ENCODE measurements around the gene CLIC4.
"Not testable (repeated sequence)": the region's sequence is repeated elsewhere in the genome, so short reads cannot be mapped to it uniquely, and the experiment has no call there.

CLIC4 gene

DNA sequence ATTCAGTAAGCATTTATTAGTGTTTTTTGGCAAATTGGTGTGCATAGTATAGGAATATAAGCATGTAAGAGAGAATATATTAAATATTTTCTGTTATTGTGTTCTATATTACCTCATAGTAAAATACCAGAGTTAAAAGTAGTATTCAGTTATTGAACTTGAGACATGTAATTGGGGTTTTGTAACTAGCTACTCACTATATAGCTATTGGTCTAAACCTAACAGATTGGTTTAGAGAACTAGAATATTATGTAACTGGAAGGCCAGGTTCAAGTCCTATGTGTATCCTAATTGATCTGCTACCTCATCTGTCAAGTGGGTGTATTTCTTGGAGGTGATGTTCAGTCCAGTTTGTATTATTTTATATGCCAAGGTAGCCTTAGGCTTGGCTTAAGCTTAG, 26.3 kb downstream of the CLIC4 start:
- no peak for DNase-seq (ENCODE audit: low read depth in 2 of 2)

DNA sequence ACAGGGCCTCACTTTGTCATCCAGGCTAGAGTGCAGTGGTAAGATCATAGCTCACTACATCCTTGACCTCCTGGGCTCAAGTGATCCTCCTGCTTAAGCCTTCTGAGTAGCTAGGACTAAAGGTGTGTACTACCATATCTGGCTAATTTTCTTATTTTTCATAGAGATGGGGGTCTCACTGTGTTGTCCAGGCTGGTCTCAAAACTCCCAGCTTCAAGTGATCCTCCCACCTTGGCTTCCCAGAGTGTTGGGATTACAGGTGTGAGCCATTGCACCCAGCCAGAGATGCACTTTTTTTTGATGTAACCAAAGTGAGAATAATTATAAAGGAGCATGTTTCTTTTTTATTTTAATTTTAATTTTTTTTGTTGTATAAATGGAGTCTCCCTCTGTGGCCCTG, 28.4 kb downstream of the CLIC4 start:
- DNase-seq (ENCODE audit: low read depth in 2 of 2), result no peak

GRCh38 chr1:24775348-24775747, 30.1 kb downstream of the CLIC4 start:
- no peak for DNase-seq (ENCODE audit: low read depth in 2 of 2)

DNA sequence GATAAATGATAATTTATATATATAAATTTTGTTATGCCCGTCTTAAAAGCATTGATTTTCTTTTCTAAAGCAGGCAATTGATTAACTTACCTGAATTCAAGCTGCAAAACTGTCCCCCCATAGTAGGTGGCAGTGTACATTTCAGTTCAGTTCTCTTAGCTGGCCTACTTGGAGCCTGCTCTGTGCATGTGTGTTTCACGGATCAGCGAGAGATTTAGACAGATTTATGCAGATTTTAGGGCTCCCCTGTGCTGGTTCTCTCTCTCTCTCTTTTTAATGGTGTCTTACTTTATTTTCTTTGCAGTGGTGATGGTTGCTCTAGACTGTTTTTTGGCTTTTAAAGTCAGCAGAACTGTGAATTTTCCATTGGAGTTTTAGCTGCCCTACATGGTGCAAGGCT, 30.7 kb downstream of the CLIC4 start:
- no peak for DNase-seq (ENCODE audit: low read depth in 2 of 2)

DNA sequence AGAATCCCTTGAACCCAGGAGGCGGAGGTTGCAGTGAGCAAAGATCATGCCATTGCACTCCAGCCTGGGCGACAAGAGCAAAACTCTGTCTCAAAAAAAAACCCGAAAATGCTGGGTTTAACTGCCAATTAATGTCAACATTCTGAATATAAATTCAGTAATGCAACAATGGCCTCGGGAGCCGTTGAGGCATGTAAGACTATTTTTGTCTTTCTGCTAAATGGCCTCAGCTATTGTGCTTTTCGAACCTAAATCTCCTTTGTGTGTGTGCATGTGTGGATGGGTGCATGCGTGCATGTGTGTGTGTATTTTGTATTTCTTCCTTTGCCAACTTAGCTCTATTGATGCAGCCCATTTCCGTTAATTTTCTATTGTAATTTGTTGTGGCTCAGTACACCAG, 31.6 kb downstream of the CLIC4 start:
- no peak for DNase-seq (ENCODE audit: low read depth in 2 of 2)

GRCh38 chr1:24778141-24778540, 32.9 kb downstream of the CLIC4 start:
- DNase-seq (ENCODE audit: low read depth in 2 of 2), result no peak

DNA sequence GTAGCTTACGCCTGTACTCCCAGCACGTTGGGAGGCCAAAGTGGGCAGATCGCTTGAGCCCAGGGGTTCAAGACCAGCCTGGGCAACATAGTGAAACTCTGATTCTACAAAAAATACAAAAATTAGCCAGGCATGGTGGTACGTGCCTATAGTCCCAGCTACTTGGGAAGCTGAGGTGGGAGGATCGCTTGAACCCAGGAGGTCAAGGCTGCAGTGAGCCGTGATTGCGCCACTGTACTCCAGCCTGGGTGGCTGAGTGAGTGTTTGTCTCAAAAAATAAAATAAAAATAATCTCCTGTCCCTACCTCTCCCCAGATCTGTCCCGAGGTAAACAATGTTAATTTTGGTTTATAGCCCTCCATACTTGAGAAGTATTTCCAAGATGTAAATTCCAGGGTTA, 34.0 kb downstream of the CLIC4 start:
- not testable (repeated sequence) for DNase-seq (ENCODE audit: low read depth in 2 of 2)

GRCh38 chr1:24779689-24780464, 34.6 kb downstream of the CLIC4 start:
- no peak for DNase-seq (ENCODE audit: low read depth in 2 of 2)

- not testable (repeated sequence) for DNase-seq (ENCODE audit: low read depth in 2 of 2)
These were observed 35.4 kb downstream of the CLIC4 start for GRCh38 chr1:24780626-24781025.

DNA sequence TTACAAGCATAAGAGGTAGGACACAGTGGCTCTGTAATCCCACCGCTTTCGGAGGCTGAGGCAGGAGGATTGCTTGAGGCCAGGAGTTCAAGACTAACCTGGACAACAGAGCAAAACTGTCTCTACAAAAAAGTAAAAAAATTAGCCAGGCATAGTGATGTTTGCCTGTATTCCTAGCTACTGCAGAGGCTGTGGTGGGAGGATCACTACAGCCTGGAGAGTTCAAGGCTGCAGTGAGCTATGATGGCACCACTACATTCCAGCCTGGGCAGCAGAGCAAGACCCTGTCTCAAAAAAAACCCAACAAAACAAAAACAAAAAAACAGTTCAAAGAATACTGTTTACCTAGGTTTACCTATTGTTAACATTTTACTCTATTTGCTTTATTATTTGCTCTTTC, 37.4 kb downstream of the CLIC4 start:
- no peak for DNase-seq (ENCODE audit: low read depth in 2 of 2)

GRCh38 chr1:24783713-24784112, 38.5 kb downstream of the CLIC4 start:
- no peak for DNase-seq (ENCODE audit: low read depth in 2 of 2)

- DNase-seq (ENCODE audit: low read depth in 2 of 2), result no peak
These were observed 40.9 kb downstream of the CLIC4 start for GRCh38 chr1:24786191-24786590.

DNA sequence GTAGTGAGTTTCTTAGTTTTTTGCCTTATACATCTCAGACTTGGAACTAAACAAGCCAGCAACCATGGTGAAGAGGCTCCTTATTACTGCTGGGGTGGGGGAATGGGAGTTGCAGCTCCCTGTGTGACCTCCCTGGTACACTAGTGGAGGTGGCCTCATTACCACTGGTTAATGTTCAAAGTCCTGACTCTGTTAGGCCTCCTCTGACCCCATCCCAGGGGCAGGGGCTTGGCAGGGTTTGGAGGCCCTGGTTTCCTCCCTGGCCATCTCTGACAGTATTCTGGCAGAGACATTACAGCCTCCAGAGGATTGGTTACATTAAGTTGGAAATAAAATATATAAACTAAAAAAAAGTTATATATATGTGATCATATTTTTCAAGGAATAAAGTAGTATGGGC, 45.2 kb downstream of the CLIC4 start:
- DNase-seq (ENCODE audit: low read depth in 2 of 2), result no peak

GRCh38 chr1:24793447-24794129, 48.3 kb downstream of the CLIC4 start:
- no peak for DNase-seq (ENCODE audit: low read depth in 2 of 2)

- not testable (repeated sequence) for DNase-seq (ENCODE audit: low read depth in 2 of 2)
These were observed 48.9 kb downstream of the CLIC4 start for GRCh38 chr1:24794130-24794502.

- no peak for DNase-seq (ENCODE audit: low read depth in 2 of 2)
These were observed 50.0 kb downstream of the CLIC4 start for GRCh38 chr1:24795236-24795635.

- DNase-seq (ENCODE audit: low read depth in 2 of 2), result no peak
These were observed 51.3 kb downstream of the CLIC4 start for GRCh38 chr1:24796524-24796923.

DNA sequence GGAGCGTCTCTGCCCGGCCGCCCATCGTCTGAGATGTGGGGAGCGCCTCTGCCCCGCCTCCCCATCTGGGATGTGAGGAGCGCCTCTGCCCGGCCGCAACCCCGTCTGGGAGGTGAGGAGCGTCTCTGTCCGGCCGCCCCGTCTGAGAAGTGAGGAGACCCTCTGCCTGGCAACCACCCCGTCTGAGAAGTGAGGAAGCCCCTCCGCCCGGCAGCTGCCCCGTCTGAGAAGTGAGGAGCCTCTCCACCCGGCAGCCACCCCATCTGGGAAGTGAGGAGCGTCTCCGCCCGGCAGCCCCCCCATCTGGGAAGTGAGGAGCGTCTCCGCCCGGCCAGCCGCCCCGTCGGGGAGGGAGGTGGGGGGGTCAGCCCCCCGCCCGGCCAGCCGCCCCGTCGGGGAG, 54.0 kb downstream of the CLIC4 start:
- DNase-seq (ENCODE audit: low read depth in 2 of 2), result not testable (repeated sequence)

DNA sequence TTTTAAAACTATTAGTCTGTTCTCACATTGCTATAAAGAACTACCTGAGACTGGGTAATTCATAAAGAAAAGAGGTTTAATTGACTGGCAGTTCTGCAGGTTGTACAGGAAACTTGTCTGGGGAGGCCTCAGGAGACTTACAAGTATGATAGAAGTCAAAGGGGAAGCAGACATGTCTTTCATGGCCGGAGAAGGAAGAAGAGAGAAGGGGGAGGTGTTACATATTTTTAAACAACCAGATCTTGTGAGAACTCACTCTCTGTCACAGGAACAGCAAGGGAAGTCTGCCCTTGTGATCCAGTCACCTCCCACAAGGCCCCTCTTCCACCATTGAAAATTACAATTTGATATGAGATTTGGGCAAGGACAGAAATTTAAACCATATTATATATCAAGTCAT, 55.9 kb downstream of the CLIC4 start:
- no peak for DNase-seq (ENCODE audit: low read depth in 2 of 2)

DNA sequence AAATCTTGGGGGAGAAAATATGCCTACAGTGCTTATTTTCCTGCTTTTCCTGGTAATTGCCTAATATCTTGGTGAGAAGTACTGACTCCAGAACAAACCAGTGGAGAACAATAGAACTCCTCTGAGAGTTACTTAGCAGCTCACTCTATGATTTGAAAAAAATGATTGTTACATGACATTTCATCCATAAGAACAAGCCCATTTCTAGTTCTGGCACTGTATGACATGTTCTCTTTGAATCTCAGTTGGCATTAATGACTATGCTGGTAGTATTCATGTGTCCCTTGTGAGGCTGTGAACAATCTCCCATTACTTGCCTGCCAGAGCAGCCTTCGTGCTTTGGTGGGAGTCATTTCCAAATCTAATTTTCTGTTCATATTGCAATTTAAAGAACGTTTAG, 58.0 kb downstream of the CLIC4 start:
- DNase-seq (ENCODE audit: low read depth in 2 of 2), result no peak

- no peak for DNase-seq (ENCODE audit: low read depth in 2 of 2)
These were observed 58.8 kb downstream of the CLIC4 start for GRCh38 chr1:24803987-24804530.

DNA sequence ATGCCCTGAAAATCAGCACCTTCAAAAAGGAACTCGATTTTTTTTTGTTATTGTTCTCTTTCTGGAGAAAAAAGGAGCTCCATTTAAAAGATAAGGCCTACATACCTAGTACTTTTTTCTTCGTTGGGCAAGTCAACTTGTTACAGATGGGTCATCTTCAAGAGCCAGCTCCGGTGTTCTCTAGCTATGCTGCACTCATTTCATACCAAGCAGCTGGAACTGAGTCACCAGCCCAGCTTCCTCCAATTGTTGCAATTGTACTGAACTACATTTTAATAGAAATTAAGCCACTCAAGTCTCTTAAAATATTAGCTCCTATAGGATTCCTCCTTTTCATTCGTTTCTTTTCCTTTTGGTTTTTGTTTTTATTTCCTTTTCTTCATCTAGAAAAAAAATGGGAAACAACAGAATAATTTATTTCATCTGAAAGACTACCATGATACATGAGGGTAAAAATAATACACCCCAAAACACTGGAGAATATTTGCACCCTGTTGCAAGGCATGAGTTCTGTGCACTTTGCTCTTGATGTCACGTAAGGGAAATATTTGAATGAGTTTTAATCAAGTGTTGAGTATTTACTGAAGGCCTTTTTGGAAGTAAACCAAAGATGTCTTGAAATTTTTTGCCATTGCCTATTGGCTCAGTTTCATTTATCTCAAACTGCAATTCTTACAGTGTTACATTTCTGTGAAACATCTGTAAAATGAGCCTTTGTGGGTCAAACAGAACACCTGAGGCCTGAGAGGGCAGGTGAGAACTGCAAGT, 60.5 kb downstream of the CLIC4 start:
- no peak for DNase-seq (ENCODE audit: low read depth in 2 of 2)

DNA sequence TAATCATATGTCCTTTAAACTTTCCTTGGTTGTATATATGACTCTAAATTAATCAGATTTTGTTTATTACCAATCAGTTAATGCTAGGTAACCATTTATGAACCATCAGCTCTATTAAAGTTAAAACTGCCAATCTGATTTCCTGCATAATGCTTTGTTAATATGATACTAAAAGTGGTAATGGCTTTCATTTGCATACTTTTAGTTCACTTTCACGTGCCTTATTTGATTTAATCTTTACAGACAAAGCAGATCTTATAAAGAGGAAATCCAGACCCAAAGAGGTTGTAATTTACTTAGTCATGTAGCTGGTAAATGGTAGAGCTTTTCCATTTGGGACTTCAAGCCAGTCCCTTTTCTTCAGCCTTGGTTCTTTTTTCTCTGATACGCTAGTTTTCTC, 61.3 kb downstream of the CLIC4 start:
- DNase-seq (ENCODE audit: low read depth in 2 of 2), result no peak
